Right lobe of liver (tissue), 6 donors: ENCODE results near the gene PLEKHG3. TPM values are rescaled to one million over a fixed set of nuclear protein-coding genes. Genes with fewer than 3 reads are reported as not detected.

Experiments used
- ATAC-seq, 4 donors: fragments of 200-7000 bp; cut with Tn5 transposase; one replicate each; pipeline ENCODE4 v1.9.1; 2020; ENCODE audit warnings: mild to moderate bottlenecking in 4 of 4, moderate library complexity in 4 of 4
- DNase-seq, 3 donors: peaks; one replicate each; pipeline ENCODE4 v3.0.0-alpha.2; 2020
- H3K27ac ChIP-seq, 3 donors: fragments of 200-600 bp; one replicate each; pipeline ENCODE4 v1.8.0; 2022
- H3K27me3 ChIP-seq, 2 donors: fragments of 200-600 bp; one replicate each; pipeline ENCODE4 v1.8.0; 2022
- H3K36me3 ChIP-seq, 4 donors: fragments of 200-600 bp; sonication (generic) in 1 of 4; one replicate each; pipeline versions ENCODE4 v1.5.1 to v1.8.0; 2017 to 2022; ENCODE audit warnings: control low read depth in 1 of 4
- H3K4me1 ChIP-seq, 4 donors: fragments of 200-600 bp; sonication (generic) in 1 of 4; one replicate each; pipeline versions ENCODE4 v1.5.1 to v1.8.0; 2017 to 2022; ENCODE audit warnings: control low read depth in 1 of 4
- H3K4me3 ChIP-seq, 3 donors: fragments of 200-600 bp; one replicate each; pipeline ENCODE4 v1.8.0; 2022
- H3K9me3 ChIP-seq, 4 donors: fragments of 200-600 bp; sonication (generic) in 1 of 4; one replicate each; pipeline versions ENCODE4 v1.5.1 to v1.8.0; 2017 to 2022; ENCODE audit warnings: control low read depth in 1 of 4
- POLR2A ChIP-seq: fragments of 450-650 bp; IDR thresholded peaks from one replicate; pipeline ENCODE4 v1.6.1; 2017; ENCODE audit warnings: antibody characterized with exemption, mild to moderate bottlenecking
- WGBS: methylation state at CpG from one replicate; pipeline ENCODE4 v1.1.6; 2018; ENCODE audit warnings: low coverage, low lambda C conversion rate; ENCODE audit not compliant: insufficient coverage; ENCODE audit errors: missing lambda C conversion rate; 5-methylcytosine and 5-hydroxymethylcytosine counted together
- intact Hi-C, 2 donors: fragments of 100-400 bp; cut with DNase I; formaldehyde crosslinking; loops; one replicate each; pipeline versions ENCODE4 v1.11.2 to v1.14.1; 2022
- total RNA-seq, 6 experiments: library from RNA; depleted of rRNA in 2 of 6; stranded (reverse); fragments of >200 nt in 2 of 6; fragmentation: NEBNext Ultra II Directional in 3 of 6; extraction: Animal tissue kit (Norgen Biotek cat#: 25700) in 3 of 6; gene quantifications; one replicate each; pipeline versions ENCODE4 v1.1.0 to v1.2.4, GENCODE V29; 2016 to 2023
- TF ChIP-seq, protein P1 (sequence below), 4 donors: fragments of 200-600 bp in 3 of 4; fragments of 450-650 bp in 1 of 4; IDR thresholded peaks; one replicate each; pipeline versions ENCODE4 v1.5.1 to v1.8.0; 2016 to 2022; ENCODE audit warnings: antibody characterized with exemption in 4 of 4, mild to moderate bottlenecking in 2 of 4
- donor health status: DM: no; HTN: yes; CAD: no.
- donor health status: DM: no; HTN: no; CAD: no.
- donor health status: DM: no; HTN: no; CAD: no.
- donor health status: DM: no; HTN: yes; CAD: no.
- donor health status: DM: no; HTN: yes; CAD: no.

PLEKHG3 gene
- total RNA-seq, 6 experiments from 2014 or later: 25.4 to 49.1 (median 28.0) TPM

- no peaks in the 10 kb centered on the region for H3K9me3 ChIP-seq
- no CpG with 5 or more reads among the region's 3 CpGs for WGBS
- TF ChIP-seq POLR2A: no peak
- TF ChIP-seq, protein P1, sequence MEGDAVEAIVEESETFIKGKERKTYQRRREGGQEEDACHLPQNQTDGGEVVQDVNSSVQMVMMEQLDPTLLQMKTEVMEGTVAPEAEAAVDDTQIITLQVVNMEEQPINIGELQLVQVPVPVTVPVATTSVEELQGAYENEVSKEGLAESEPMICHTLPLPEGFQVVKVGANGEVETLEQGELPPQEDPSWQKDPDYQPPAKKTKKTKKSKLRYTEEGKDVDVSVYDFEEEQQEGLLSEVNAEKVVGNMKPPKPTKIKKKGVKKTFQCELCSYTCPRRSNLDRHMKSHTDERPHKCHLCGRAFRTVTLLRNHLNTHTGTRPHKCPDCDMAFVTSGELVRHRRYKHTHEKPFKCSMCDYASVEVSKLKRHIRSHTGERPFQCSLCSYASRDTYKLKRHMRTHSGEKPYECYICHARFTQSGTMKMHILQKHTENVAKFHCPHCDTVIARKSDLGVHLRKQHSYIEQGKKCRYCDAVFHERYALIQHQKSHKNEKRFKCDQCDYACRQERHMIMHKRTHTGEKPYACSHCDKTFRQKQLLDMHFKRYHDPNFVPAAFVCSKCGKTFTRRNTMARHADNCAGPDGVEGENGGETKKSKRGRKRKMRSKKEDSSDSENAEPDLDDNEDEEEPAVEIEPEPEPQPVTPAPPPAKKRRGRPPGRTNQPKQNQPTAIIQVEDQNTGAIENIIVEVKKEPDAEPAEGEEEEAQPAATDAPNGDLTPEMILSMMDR (IDR thresholded peaks at IDR 0.05): no peak
- H3K27ac ChIP-seq: no peak overlapping the region
- intact Hi-C loops: no loop called here
- no peaks in the 10 kb centered on the region for H3K4me1 ChIP-seq
- DNase-seq (no peak), ATAC-seq (no peak)
- no peak overlapping the region for H3K4me3 ChIP-seq
- no peaks in the 10 kb centered on the region for H3K27me3 ChIP-seq
- H3K36me3 ChIP-seq: no peaks in the 10 kb centered on the region
These were observed 23.5 kb upstream of the PLEKHG3 start for GRCh38 chr14:64680714-64681065.

GRCh38 chr14:64681796-64682710, 22.2 kb upstream of the PLEKHG3 start:
- H3K9me3 ChIP-seq: no peaks in the 10 kb centered on the region
- H3K27me3 ChIP-seq: no peaks in the 10 kb centered on the region
- no peaks in the 10 kb centered on the region for H3K4me1 ChIP-seq
- H3K36me3 ChIP-seq: no peaks in the 10 kb centered on the region
- no peak overlapping the region for H3K4me3 ChIP-seq
- ATAC-seq (peak; percentile 14 to 59 (median 46)), DNase-seq (no peak)
- intact Hi-C loops: no loop called here
- 82% methylated on average over 7 of the region's 15 CpGs for WGBS
- TF ChIP-seq POLR2A: no peak
- TF ChIP-seq, protein P1 (IDR thresholded peaks at IDR 0.05): no peak
- H3K27ac ChIP-seq: no peak overlapping the region

- no peaks in the 10 kb centered on the region for H3K27me3 ChIP-seq
- intact Hi-C loops: no loop called here
- H3K36me3 ChIP-seq: no peaks in the 10 kb centered on the region
- WGBS: 100% methylated on average over 3 of the region's 5 CpGs
- no peak overlapping the region for H3K27ac ChIP-seq
- TF ChIP-seq POLR2A: no peak
- TF ChIP-seq, protein P1 (IDR thresholded peaks at IDR 0.05): no peak
- H3K4me1 ChIP-seq: no peaks in the 10 kb centered on the region
- no peak for ATAC-seq
- no peak for DNase-seq
- H3K4me3 ChIP-seq: no peak overlapping the region
- H3K9me3 ChIP-seq: no peaks in the 10 kb centered on the region
These were observed 21.4 kb upstream of the PLEKHG3 start for GRCh38 chr14:64682843-64683242.

DNA sequence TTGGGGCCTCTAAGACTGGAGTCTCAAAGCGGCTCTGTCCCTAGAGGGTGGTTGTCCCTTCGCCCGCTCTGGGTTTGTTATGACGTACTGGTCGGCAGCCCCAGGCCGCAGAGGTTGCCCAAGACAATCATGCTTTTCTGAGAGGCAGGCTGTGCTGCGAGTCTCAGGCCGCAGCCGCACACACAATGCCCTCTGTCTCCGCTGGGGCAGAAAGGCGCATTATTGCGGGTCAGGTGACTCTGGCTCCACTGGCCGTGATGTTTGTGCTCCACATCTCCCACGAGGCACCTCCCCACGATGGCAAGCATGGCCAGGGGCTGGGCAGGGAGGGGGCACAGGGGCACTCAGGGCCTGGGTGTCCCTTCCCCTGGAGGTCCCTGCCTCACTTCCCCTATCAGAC, 21.0 kb upstream of the PLEKHG3 start:
- H3K27ac ChIP-seq: no peak overlapping the region
- ATAC-seq (no peak), DNase-seq (no peak)
- intact Hi-C loops: no loop called here
- H3K27me3 ChIP-seq: no peaks in the 10 kb centered on the region
- no peaks in the 10 kb centered on the region for H3K36me3 ChIP-seq
- WGBS: 92% methylated on average over 14 of the region's 15 CpGs
- TF ChIP-seq POLR2A: no peak
- TF ChIP-seq, protein P1 (IDR thresholded peaks at IDR 0.05): no peak
- H3K4me1 ChIP-seq: no peaks in the 10 kb centered on the region
- no peak overlapping the region for H3K4me3 ChIP-seq
- no peaks in the 10 kb centered on the region for H3K9me3 ChIP-seq
